H1 (cell line): Measurements from ENCODE around the gene SGO1.

Experiments used
- CTCF ChIP-seq, 3 experiments: IDR thresholded peaks; 1 replicate in 2 of 3; 2 replicates in 1 of 3; pipeline versions ENCODE4 v1.5.1 to v1.6.1; 2011; ENCODE audit warnings: low read length in 3 of 3, mild to moderate bottlenecking in 3 of 3, inconsistent platforms in 2 of 3, low read depth in 1 of 3, moderate library complexity in 1 of 3; ENCODE audit not compliant: insufficient read depth in 1 of 3; ENCODE audit errors: control extremely low read depth in 1 of 3
- EP300 ChIP-seq, 2 experiments: IDR thresholded peaks; 1 replicate in 1 of 2; 2 replicates in 1 of 2; pipeline ENCODE4 v1.6.1; 2011 to 2012; ENCODE audit warnings: low read depth in 2 of 2, low read length in 2 of 2, mild to moderate bottlenecking in 2 of 2, borderline replicate concordance in 1 of 2, inconsistent platforms in 1 of 2, moderate library complexity in 1 of 2
- POLR2A ChIP-seq, 2 experiments: IDR thresholded peaks; 1 replicate in 1 of 2; 2 replicates in 1 of 2; pipeline ENCODE4 v1.6.1; 2011; ENCODE audit warnings: low read depth in 2 of 2, low read length in 2 of 2, mild to moderate bottlenecking in 2 of 2; ENCODE audit errors: control extremely low read depth in 1 of 2

GRCh38 chr3:20123131-20123652, 62.8 kb downstream of the SGO1 start:
- TF ChIP-seq EP300 (IDR thresholded peaks at IDR 0.05; ENCODE audit: borderline replicate concordance in 1 of 2, low read depth in 2 of 2, low read length in 2 of 2) = no peak
- TF ChIP-seq CTCF (IDR thresholded peaks at IDR 0.05; ENCODE audit: control extremely low read depth in 1 of 3, insufficient read depth in 1 of 3, low read depth in 1 of 3, low read length in 3 of 3) = no peak
- TF ChIP-seq POLR2A (IDR thresholded peaks at IDR 0.05; ENCODE audit: control extremely low read depth in 1 of 2, low read depth in 2 of 2, low read length in 2 of 2) = no peak
